T-helper 2 cell treated with Interferon-gamma antibody and Interleukin-4, amounts not matched to agents 100 ng/mL and 5 ng/mL, for 36 hours (primary cell): ENCODE data around the gene NINL. TPM values are rescaled to one million over a fixed set of nuclear protein-coding genes. Genes with fewer than 3 reads are reported as not detected.
"Not testable (repeated sequence)": the region's sequence is repeated elsewhere in the genome, so short reads cannot be mapped to it uniquely, and the experiment has no call there.

Source experiments
- intact Hi-C: fragments of 100-400 bp; cut with micrococcal nuclease; formaldehyde crosslinking; loops from one replicate; pipeline ENCODE4 v1.15.1; 2023
- total RNA-seq: library from RNA; stranded (reverse); gene quantifications from 2 replicates; pipeline ENCODE4 v1.2.3, GENCODE V29; 2022

NINL gene
- total RNA-seq, 1 donor from 2014 or later, result 3.4 TPM

- intact Hi-C loops, result not testable (repeated sequence)
Measured at GRCh38 chr20:25561771-25562170, 23.6 kb downstream of the NINL start.

- intact Hi-C loops, result no loop called here
Measured at GRCh38 chr20:25553819-25554296, 31.5 kb downstream of the NINL start.

- intact Hi-C loops, result no loop called here
Measured at GRCh38 chr20:25552977-25553376, 32.4 kb downstream of the NINL start.

GRCh38 chr20:25551413-25552215 lies 33.7 kb downstream of the NINL start:
- intact Hi-C loops, result no loop called here

GRCh38 chr20:25550645-25551337 lies 34.5 kb downstream of the NINL start:
- intact Hi-C loops, result not testable (repeated sequence)

- intact Hi-C loops, result no loop called here
Measured at GRCh38 chr20:25549843-25550477, 35.4 kb downstream of the NINL start.

GRCh38 chr20:25549172-25549773 lies 36.1 kb downstream of the NINL start:
- intact Hi-C loops, result no loop called here

- intact Hi-C loops, result no loop called here
Measured at GRCh38 chr20:25548613-25549086, 36.7 kb downstream of the NINL start.

GRCh38 chr20:25547999-25548398 lies 37.3 kb downstream of the NINL start:
- intact Hi-C loops, result no loop called here

GRCh38 chr20:25547063-25547462 lies 38.3 kb downstream of the NINL start:
- intact Hi-C loops, result no loop called here

GRCh38 chr20:25546048-25546447 lies 39.3 kb downstream of the NINL start:
- intact Hi-C loops, result no loop called here

GRCh38 chr20:25545171-25545570 lies 40.2 kb downstream of the NINL start:
- intact Hi-C loops, result no loop called here

- intact Hi-C loops, result no loop called here
Measured at GRCh38 chr20:25544734-25545133, 40.6 kb downstream of the NINL start.

- intact Hi-C loops, result no loop called here
Measured at GRCh38 chr20:25544311-25544710, 41.0 kb downstream of the NINL start.

GRCh38 chr20:25543068-25543467 lies 42.3 kb downstream of the NINL start:
- intact Hi-C loops, result no loop called here

- intact Hi-C loops, result no loop called here
Measured at GRCh38 chr20:25541676-25542075, 43.7 kb downstream of the NINL start.

- intact Hi-C loops, result no loop called here
Measured at GRCh38 chr20:25539742-25540672, 45.3 kb downstream of the NINL start.

GRCh38 chr20:25538838-25539665 lies 46.3 kb downstream of the NINL start:
- intact Hi-C loops, result no loop called here

GRCh38 chr20:25537890-25538289 lies 47.4 kb downstream of the NINL start:
- intact Hi-C loops, result no loop called here

- intact Hi-C loops, result no loop called here
Measured at GRCh38 chr20:25535762-25536161, 49.6 kb downstream of the NINL start.
